Fibroblast of the conjunctiva (primary cell): ENCODE measurements around the gene PNPLA7.
A peak's percentile ranks its signal among the peaks of the same experiment; 100 is the strongest.

Source experiments
- DNase-seq: peaks from one replicate; pipeline ENCODE4 v3.0.0-alpha.2; 2010; ENCODE audit warnings: low read depth

PNPLA7 gene

GRCh38 chr9:137449931-137450538 lies 100.2 kb downstream of the PNPLA7 start:
- DNase-seq, result no peak

GRCh38 chr9:137449081-137449844 lies 100.9 kb downstream of the PNPLA7 start:
- DNase-seq, result no peak

GRCh38 chr9:137448602-137448962 lies 101.6 kb downstream of the PNPLA7 start:
- DNase-seq, result no peak

GRCh38 chr9:137447722-137448601 lies 102.2 kb downstream of the PNPLA7 start:
- DNase-seq, result no peak

GRCh38 chr9:137446851-137447471 lies 103.2 kb downstream of the PNPLA7 start:
- no peak for DNase-seq

GRCh38 chr9:137445930-137446431 lies 104.2 kb downstream of the PNPLA7 start:
- DNase-seq, result no peak

GRCh38 chr9:137445275-137445807 lies 104.9 kb downstream of the PNPLA7 start:
- DNase-seq, result peak; percentile 59

GRCh38 chr9:137444106-137444790 lies 106.0 kb downstream of the PNPLA7 start:
- DNase-seq, result no peak

GRCh38 chr9:137441935-137442321 lies 108.3 kb downstream of the PNPLA7 start:
- DNase-seq, result no peak

- no peak for DNase-seq
Measured at GRCh38 chr9:137441289-137441934, 108.8 kb downstream of the PNPLA7 start, which contains the start of gene ENTPD8. TSS of gene ENTPD8 (minus strand) at chr9:137441357. CDS start at chr9:137438285, 3,072 bp downstream.

GRCh38 chr9:137439158-137439714 lies 111.0 kb downstream of the PNPLA7 start:
- no peak for DNase-seq

GRCh38 chr9:137438591-137439157 lies 111.5 kb downstream of the PNPLA7 start:
- no peak for DNase-seq

GRCh38 chr9:137437691-137438590 lies 112.3 kb downstream of the PNPLA7 start:
- no peak for DNase-seq

GRCh38 chr9:137436761-137437600 lies 113.2 kb downstream of the PNPLA7 start:
- no peak for DNase-seq

GRCh38 chr9:137435980-137436760 lies 114.0 kb downstream of the PNPLA7 start:
- no peak for DNase-seq

GRCh38 chr9:137435381-137435891 lies 114.8 kb downstream of the PNPLA7 start:
- no peak for DNase-seq
